ENCODE data around the gene AIM2.

The AIM2 gene

DNA sequence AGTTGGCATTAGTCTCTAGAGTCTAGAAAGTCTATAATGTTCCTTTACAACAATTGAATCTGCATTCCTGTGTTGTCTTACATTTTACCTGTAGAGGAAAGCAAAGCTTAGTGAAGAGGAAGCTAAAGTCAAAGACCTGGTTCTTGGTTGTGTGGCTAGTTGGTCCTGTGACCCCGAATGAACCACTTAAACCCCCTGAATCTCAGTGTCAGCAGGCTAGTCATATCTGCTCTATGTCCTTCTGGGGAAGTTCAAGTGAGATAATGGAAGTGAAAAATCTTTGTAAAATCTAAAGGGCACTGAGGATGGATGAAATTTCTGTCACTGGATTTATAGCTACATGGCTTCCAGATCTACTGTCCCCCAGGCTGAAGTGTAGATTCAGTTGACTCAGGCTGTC is 24.0 kb upstream of the AIM2 start:
- TF ChIP-seq, protein P1, sequence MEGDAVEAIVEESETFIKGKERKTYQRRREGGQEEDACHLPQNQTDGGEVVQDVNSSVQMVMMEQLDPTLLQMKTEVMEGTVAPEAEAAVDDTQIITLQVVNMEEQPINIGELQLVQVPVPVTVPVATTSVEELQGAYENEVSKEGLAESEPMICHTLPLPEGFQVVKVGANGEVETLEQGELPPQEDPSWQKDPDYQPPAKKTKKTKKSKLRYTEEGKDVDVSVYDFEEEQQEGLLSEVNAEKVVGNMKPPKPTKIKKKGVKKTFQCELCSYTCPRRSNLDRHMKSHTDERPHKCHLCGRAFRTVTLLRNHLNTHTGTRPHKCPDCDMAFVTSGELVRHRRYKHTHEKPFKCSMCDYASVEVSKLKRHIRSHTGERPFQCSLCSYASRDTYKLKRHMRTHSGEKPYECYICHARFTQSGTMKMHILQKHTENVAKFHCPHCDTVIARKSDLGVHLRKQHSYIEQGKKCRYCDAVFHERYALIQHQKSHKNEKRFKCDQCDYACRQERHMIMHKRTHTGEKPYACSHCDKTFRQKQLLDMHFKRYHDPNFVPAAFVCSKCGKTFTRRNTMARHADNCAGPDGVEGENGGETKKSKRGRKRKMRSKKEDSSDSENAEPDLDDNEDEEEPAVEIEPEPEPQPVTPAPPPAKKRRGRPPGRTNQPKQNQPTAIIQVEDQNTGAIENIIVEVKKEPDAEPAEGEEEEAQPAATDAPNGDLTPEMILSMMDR (IDR thresholded peaks at IDR 0.05; ENCODE audit: insufficient read depth, low read depth, low read length, missing control alignments) = no peak
- no peak for DNase-seq (ENCODE audit: low read depth)
- no peak overlapping the region for H3K4me3 ChIP-seq (ENCODE audit: low read depth, low read length)

DNA sequence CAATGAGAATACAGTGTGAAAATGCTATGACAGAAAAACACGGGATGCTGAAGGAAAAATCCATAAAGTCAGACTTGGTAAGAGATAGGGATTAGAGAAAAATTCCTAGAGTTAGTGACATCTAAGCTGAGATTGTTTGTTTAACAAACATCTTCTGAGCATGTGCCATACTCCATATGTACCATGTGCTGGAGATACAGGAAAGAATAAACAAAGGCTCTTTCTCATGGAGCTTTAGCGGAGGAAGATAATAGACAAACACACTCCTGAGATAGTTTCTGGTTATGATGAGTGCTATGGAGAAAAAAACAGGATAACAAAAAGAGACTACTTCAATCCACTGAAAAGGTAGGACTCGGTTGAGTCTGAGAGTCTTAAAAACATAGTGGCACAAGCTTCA is 22.0 kb upstream of the AIM2 start:
- TF ChIP-seq, protein P1 (IDR thresholded peaks at IDR 0.05; ENCODE audit: insufficient read depth, low read depth, low read length, missing control alignments) = no peak
- H3K4me3 ChIP-seq (ENCODE audit: low read depth, low read length) = no peak overlapping the region
- DNase-seq (ENCODE audit: low read depth) = no peak

DNA sequence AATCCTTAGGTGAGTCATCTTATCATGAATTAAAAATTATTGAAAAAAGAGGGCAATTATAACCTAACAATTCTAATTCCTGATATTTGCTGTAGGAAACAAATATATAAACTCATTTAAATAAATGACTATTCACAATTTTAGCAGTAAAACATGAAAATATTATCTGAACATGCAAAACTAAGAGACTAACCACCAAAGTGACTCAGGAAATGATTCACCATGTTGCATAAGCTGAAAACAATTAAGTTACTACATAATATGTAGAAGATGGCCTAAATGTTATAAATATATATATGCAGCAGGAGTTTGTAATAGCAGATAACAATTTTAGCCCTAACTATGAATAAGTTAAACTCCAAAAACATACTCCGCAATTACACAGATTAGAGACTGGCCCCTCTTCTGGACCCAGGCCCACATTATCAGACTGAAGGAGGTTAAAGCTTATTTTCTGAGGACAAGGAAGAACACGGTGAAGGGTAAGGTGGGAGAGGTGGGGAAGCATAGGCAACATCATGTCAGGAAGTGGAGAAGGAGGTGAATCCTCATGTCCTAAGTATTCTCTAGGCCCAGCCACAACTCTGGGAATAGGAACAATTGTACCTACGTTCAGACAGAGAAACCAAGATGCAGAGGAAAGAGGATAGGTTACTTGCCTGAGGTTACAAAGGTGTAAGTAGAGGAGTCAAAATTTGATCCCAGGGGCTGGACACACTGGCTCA is 15.6 kb upstream of the AIM2 start:
- no peak for DNase-seq (ENCODE audit: low read depth)
- TF ChIP-seq, protein P1 (IDR thresholded peaks at IDR 0.05; ENCODE audit: insufficient read depth, low read depth, low read length, missing control alignments) = no peak

DNA sequence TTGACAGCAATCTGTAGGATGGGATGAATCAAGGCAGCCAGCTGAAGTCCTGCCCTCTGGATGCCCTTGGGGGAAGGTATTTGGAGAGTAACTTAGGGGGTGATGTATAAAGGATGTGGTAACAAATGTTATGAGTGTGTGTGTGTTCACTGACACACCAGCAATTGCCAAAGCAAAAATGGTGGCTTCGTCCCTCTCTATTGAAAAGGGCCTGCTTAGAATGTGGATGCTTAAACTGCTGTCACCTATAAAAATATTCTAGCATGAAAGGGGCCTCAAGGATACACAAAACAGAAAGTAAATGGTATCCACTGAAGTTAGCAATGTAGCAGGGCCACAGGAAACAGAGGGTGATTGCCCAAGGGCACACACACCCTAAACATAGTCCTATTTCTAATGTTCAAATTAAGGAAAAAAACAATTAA is 15.1 kb upstream of the AIM2 start:
- no peak for DNase-seq (ENCODE audit: low read depth)
- H3K4me3 ChIP-seq (ENCODE audit: low read depth, low read length) = no peak overlapping the region
- TF ChIP-seq, protein P1 (IDR thresholded peaks at IDR 0.05; ENCODE audit: insufficient read depth, low read depth, low read length, missing control alignments) = no peak

More for the DNA sequence above, 15.6 kb upstream of the AIM2 start:
- no peak overlapping the region for H3K4me3 ChIP-seq (ENCODE audit: low read depth, low read length)

DNA sequence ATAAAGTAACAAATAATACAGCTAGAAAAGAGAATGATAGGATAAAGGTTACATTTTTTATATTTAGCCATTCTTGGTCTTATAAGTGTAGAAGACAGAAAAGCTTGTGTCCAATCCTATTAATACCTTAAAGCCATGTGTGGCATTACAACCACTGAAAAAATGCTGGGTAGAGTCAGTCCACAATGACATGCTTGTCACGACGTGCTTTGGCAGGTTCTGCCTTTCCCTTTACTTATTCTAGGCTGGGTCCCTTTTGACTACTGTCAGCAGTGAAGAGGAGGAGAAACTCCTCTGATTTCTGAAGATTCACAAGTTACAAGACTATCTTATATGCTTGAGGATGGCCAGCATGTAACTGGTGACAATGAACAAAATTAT is 14.6 kb upstream of the AIM2 start:
- TF ChIP-seq, protein P1 (IDR thresholded peaks at IDR 0.05; ENCODE audit: insufficient read depth, low read depth, low read length, missing control alignments) = no peak
- DNase-seq (ENCODE audit: low read depth) = no peak
- no peak overlapping the region for H3K4me3 ChIP-seq (ENCODE audit: low read depth, low read length)

DNA sequence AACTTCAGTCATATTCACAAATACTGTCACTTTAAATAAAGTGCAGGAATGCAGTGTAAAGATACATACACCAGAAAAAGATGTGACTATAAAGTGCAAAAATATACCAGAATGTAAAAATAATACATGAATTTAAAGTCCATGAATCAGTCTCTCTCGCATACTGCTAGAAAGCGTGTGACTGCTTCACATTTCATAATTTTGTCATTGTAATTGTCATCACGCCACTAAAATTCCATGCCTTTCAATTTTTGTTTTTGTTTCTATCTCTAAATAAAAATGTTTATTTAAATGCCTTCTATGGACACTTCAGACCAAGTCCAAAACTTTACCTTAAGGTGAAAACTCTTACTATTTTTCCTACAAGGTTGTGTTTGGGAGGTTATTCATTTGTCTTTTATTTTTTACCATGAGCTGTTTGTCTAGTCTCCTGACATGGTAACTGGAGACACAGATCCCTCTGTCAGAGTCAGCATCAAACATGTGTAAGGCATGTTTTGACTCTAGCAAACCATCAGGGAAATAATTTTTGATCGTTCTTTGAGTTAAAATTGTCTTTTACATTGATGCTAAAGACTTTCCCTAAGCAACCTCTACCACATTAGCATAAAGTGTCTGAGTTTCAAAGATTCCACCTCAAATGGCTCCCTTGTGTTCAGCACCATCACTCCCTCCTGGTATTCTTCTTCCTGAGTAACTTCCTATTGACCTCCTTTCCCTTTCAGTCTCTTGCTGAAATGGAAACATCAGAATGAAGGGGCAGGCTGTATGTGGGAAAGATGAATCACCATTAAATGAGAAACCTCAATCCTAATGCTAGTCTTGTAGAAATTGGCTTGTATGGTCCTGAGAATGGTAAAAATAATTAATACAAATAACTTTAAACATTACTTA is 14.0 kb upstream of the AIM2 start:
- no peak overlapping the region for H3K4me3 ChIP-seq (ENCODE audit: low read depth, low read length)
- TF ChIP-seq, protein P1 (IDR thresholded peaks at IDR 0.05; ENCODE audit: insufficient read depth, low read depth, low read length, missing control alignments) = no peak
- no peak for DNase-seq (ENCODE audit: low read depth)

Data from GM12865 (cell line).